ENCODE data around the gene KRT17.

KRT17 gene

GRCh38 chr17:41624208-41625101 is at the start of gene KRT17:
Gene KRT17, minus strand, starts transcription at chr17:41624575. Its CDS starts 66 bp downstream, at chr17:41624509.
- no peak within 1 kb of the TSS for H3K27ac ChIP-seq (ENCODE audit: low read depth, low read length)
- H3K27me3 ChIP-seq (ENCODE audit: control insufficient read depth in 5 of 5, insufficient read depth in 4 of 5, low read length in 5 of 5): peaks cover 0 to 3% (median 0%) of the 10 kb centered on the region in 5 donors
- no peak within 1 kb of the TSS for H3K4me3 ChIP-seq (ENCODE audit: low read depth in 1 of 5, low read length in 5 of 5)
- no peaks in the 10 kb centered on the region for H3K4me1 ChIP-seq (ENCODE audit: control insufficient read depth in 5 of 5, insufficient read depth in 5 of 5, low read length in 5 of 5)
- H3K9ac ChIP-seq (ENCODE audit: low read length in 5 of 5): no peak within 1 kb of the TSS
- no peaks in the 10 kb centered on the region for H3K9me3 ChIP-seq (ENCODE audit: control insufficient read depth in 5 of 5, low read length in 5 of 5)
- no peaks in the 10 kb centered on the region for H3K36me3 ChIP-seq (ENCODE audit: control insufficient read depth in 5 of 5, insufficient read depth in 5 of 5, low read length in 5 of 5)

DNA sequence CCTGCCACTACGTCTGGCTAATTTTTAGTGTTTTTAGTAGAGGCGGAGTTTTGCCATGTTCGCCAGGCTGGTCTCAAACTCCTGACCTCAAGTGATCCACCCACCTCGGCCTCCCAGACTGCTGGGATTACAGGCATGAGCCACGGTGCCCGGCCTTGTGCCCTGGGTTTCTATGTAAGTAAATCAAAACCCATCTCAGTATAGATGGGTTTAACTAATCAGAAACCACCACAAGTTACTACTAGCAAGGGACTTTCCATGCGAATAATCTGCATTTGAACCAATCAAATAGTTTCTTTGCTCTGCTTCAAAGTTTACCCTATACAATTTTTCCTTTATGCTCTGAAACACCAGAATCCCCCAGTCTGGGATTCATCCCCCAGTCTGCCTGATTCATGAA is 47.8 kb upstream of the KRT17 start:
- Histone ChIP-seq H3K4me3 (ENCODE audit: low read depth in 1 of 5, low read length in 5 of 5) (no peak overlapping the region), H3K9me3 (ENCODE audit: control insufficient read depth in 5 of 5, low read length in 5 of 5) (no peaks in the 10 kb centered on the region), H3K36me3 (ENCODE audit: control insufficient read depth in 5 of 5, insufficient read depth in 5 of 5, low read length in 5 of 5) (no peaks in the 10 kb centered on the region), H3K27ac (ENCODE audit: low read depth, low read length) (no peak overlapping the region), H3K9ac (ENCODE audit: low read length in 5 of 5) (no peak overlapping the region), H3K27me3 (ENCODE audit: control insufficient read depth in 5 of 5, insufficient read depth in 4 of 5, low read length in 5 of 5) (no peaks in the 10 kb centered on the region), H3K4me1 (ENCODE audit: control insufficient read depth in 5 of 5, insufficient read depth in 5 of 5, low read length in 5 of 5) (peaks cover 0 to 11% (median 5%) of the 10 kb centered on the region in 5 donors)

- Histone ChIP-seq H3K27me3 (ENCODE audit: control insufficient read depth in 5 of 5, insufficient read depth in 4 of 5, low read length in 5 of 5) (no peaks in the 10 kb centered on the region), H3K36me3 (ENCODE audit: control insufficient read depth in 5 of 5, insufficient read depth in 5 of 5, low read length in 5 of 5) (no peaks in the 10 kb centered on the region), H3K9ac (ENCODE audit: low read length in 5 of 5) (peak overlapping the region in 2 of 5 donors; percentile 23 to 64), H3K4me1 (ENCODE audit: control insufficient read depth in 5 of 5, insufficient read depth in 5 of 5, low read length in 5 of 5) (peaks cover 0 to 29% (median 24%) of the 10 kb centered on the region in 5 donors), H3K4me3 (ENCODE audit: low read depth in 1 of 5, low read length in 5 of 5) (peak overlapping the region in 3 of 5 donors; percentile 58 to 77 (median 74)), H3K9me3 (ENCODE audit: control insufficient read depth in 5 of 5, low read length in 5 of 5) (no peaks in the 10 kb centered on the region), H3K27ac (ENCODE audit: low read depth, low read length) (no peak overlapping the region)
Measured at GRCh38 chr17:41667280-41668041, 43.1 kb upstream of the KRT17 start.

DNA sequence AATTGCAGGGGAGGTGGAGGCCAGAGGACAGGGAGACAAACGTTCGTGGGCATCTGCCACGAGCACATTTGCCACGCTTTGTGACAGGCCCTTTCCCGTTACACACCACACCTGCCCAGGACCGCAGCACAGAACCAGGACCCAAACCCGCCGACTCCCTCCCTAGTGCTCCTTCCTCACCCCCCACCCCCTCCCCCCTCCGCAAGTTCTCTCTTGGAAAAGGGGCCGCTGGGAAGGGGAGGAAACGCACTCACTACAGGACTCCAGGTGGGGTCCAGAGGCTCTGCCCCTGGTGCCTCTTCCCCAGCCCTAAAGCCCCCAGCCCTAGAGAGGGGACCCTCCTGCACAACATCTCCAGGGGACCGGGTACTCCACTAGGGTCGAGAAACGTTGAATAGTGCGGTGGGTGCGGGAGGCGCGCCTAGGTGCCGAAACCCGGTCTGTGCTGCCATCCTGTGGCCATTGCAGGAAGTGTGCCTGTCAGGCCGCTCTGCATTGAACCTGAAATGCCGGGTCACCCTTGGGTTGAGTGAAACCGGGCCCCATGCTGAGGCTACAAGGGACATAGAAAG is 42.4 kb upstream of the KRT17 start:
- Histone ChIP-seq H3K9me3 (ENCODE audit: control insufficient read depth in 5 of 5, low read length in 5 of 5) (no peaks in the 10 kb centered on the region), H3K36me3 (ENCODE audit: control insufficient read depth in 5 of 5, insufficient read depth in 5 of 5, low read length in 5 of 5) (no peaks in the 10 kb centered on the region), H3K4me3 (ENCODE audit: low read depth in 1 of 5, low read length in 5 of 5) (peak overlapping the region; percentile 58 to 79 (median 74)), H3K9ac (ENCODE audit: low read length in 5 of 5) (peak overlapping the region in 2 of 5 donors; percentile 23 to 64), H3K27ac (ENCODE audit: low read depth, low read length) (no peak overlapping the region), H3K4me1 (ENCODE audit: control insufficient read depth in 5 of 5, insufficient read depth in 5 of 5, low read length in 5 of 5) (peaks cover 0 to 29% (median 24%) of the 10 kb centered on the region in 5 donors), H3K27me3 (ENCODE audit: control insufficient read depth in 5 of 5, insufficient read depth in 4 of 5, low read length in 5 of 5) (no peaks in the 10 kb centered on the region)

DNA sequence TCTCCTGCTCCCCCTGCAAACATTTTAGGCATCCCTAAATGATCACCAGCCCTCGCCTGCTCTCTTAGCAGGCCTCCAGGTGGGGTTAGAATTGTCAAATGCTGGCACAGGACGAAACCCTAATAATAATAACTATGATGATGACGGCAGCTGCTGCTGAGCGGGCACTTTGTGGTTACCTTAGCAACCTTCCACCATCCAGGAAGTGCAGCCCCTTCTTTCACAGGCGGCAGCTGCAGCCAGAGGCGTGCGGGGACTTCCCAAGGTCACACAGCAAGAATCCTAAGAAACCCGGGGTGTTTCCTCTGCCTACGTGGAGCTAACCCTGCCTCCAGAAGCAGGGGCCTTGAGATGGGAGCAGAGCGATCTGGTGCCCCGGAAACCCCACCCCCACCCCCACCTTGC is 41.9 kb upstream of the KRT17 start:
- Histone ChIP-seq H3K27me3 (ENCODE audit: control insufficient read depth in 5 of 5, insufficient read depth in 4 of 5, low read length in 5 of 5) (no peaks in the 10 kb centered on the region), H3K27ac (ENCODE audit: low read depth, low read length) (peak overlapping the region; percentile 50), H3K36me3 (ENCODE audit: control insufficient read depth in 5 of 5, insufficient read depth in 5 of 5, low read length in 5 of 5) (no peaks in the 10 kb centered on the region), H3K4me1 (ENCODE audit: control insufficient read depth in 5 of 5, insufficient read depth in 5 of 5, low read length in 5 of 5) (peaks cover 0 to 29% (median 24%) of the 10 kb centered on the region in 5 donors), H3K9ac (ENCODE audit: low read length in 5 of 5) (peak overlapping the region in 4 of 5 donors; percentile 25 to 88 (median 75)), H3K9me3 (ENCODE audit: control insufficient read depth in 5 of 5, low read length in 5 of 5) (no peaks in the 10 kb centered on the region), H3K4me3 (ENCODE audit: low read depth in 1 of 5, low read length in 5 of 5) (peak overlapping the region; percentile 58 to 79 (median 74))

GRCh38 chr17:41665566-41666236 is 41.3 kb upstream of the KRT17 start:
- H3K4me3 ChIP-seq (ENCODE audit: low read depth in 1 of 5, low read length in 5 of 5): peak overlapping the region; percentile 58 to 79 (median 74)
- no peaks in the 10 kb centered on the region for H3K9me3 ChIP-seq (ENCODE audit: control insufficient read depth in 5 of 5, low read length in 5 of 5)
- peak overlapping the region; percentile 50 for H3K27ac ChIP-seq (ENCODE audit: low read depth, low read length)
- peak overlapping the region in 4 of 5 donors; percentile 25 to 88 (median 75) for H3K9ac ChIP-seq (ENCODE audit: low read length in 5 of 5)
- H3K27me3 ChIP-seq (ENCODE audit: control insufficient read depth in 5 of 5, insufficient read depth in 4 of 5, low read length in 5 of 5): no peaks in the 10 kb centered on the region
- peaks cover 0 to 29% (median 24%) of the 10 kb centered on the region in 5 donors for H3K4me1 ChIP-seq (ENCODE audit: control insufficient read depth in 5 of 5, insufficient read depth in 5 of 5, low read length in 5 of 5)
- H3K36me3 ChIP-seq (ENCODE audit: control insufficient read depth in 5 of 5, insufficient read depth in 5 of 5, low read length in 5 of 5): no peaks in the 10 kb centered on the region

GRCh38 chr17:41664587-41665565 is 40.5 kb upstream of the KRT17 start:
- Histone ChIP-seq H3K36me3 (ENCODE audit: control insufficient read depth in 5 of 5, insufficient read depth in 5 of 5, low read length in 5 of 5) (no peaks in the 10 kb centered on the region), H3K27ac (ENCODE audit: low read depth, low read length) (no peak overlapping the region), H3K9me3 (ENCODE audit: control insufficient read depth in 5 of 5, low read length in 5 of 5) (no peaks in the 10 kb centered on the region), H3K27me3 (ENCODE audit: control insufficient read depth in 5 of 5, insufficient read depth in 4 of 5, low read length in 5 of 5) (no peaks in the 10 kb centered on the region), H3K9ac (ENCODE audit: low read length in 5 of 5) (peak overlapping the region in 3 of 5 donors; percentile 67 to 88 (median 83)), H3K4me3 (ENCODE audit: low read depth in 1 of 5, low read length in 5 of 5) (peak overlapping the region; percentile 58 to 78 (median 74)), H3K4me1 (ENCODE audit: control insufficient read depth in 5 of 5, insufficient read depth in 5 of 5, low read length in 5 of 5) (peaks cover 0 to 29% (median 24%) of the 10 kb centered on the region in 5 donors)

- Histone ChIP-seq H3K4me3 (ENCODE audit: low read depth in 1 of 5, low read length in 5 of 5) (no peak overlapping the region), H3K9me3 (ENCODE audit: control insufficient read depth in 5 of 5, low read length in 5 of 5) (no peaks in the 10 kb centered on the region), H3K27me3 (ENCODE audit: control insufficient read depth in 5 of 5, insufficient read depth in 4 of 5, low read length in 5 of 5) (no peaks in the 10 kb centered on the region), H3K4me1 (ENCODE audit: control insufficient read depth in 5 of 5, insufficient read depth in 5 of 5, low read length in 5 of 5) (peaks cover 0 to 29% (median 24%) of the 10 kb centered on the region in 5 donors), H3K9ac (ENCODE audit: low read length in 5 of 5) (no peak overlapping the region), H3K36me3 (ENCODE audit: control insufficient read depth in 5 of 5, insufficient read depth in 5 of 5, low read length in 5 of 5) (no peaks in the 10 kb centered on the region), H3K27ac (ENCODE audit: low read depth, low read length) (no peak overlapping the region)
Measured at GRCh38 chr17:41664172-41664457, 39.7 kb upstream of the KRT17 start.

Measured in subcutaneous abdominal adipose tissue (tissue), 5 donors.